ENCODE results near the gene ALDH3A1.

Gene ALDH3A1

GRCh38 chr17:19720631-19721426 is 27.3 kb downstream of the ALDH3A1 start:
- Histone ChIP-seq H3K4me1 (ENCODE audit: insufficient read depth, low read length) (peaks cover 7% of the 10 kb centered on the region), H3K27me3 (ENCODE audit: control insufficient read depth in 1 of 2, insufficient read depth in 2 of 2, low read length in 2 of 2) (no peaks in the 10 kb centered on the region), H3K4me3 (ENCODE audit: low read depth in 1 of 2, low read length in 2 of 2) (no peak overlapping the region), H3K27ac (ENCODE audit: low read depth, low read length) (no peak overlapping the region), H3K9me3 (ENCODE audit: low read length) (no peaks in the 10 kb centered on the region), H3K36me3 (ENCODE audit: insufficient read depth, low read length) (no peaks in the 10 kb centered on the region), H3K9ac (ENCODE audit: low read length) (no peak overlapping the region)

- Histone ChIP-seq H3K4me3 (ENCODE audit: low read depth in 1 of 2, low read length in 2 of 2) (no peak overlapping the region), H3K9me3 (ENCODE audit: low read length) (no peaks in the 10 kb centered on the region), H3K27me3 (ENCODE audit: control insufficient read depth in 1 of 2, insufficient read depth in 2 of 2, low read length in 2 of 2) (no peaks in the 10 kb centered on the region), H3K4me1 (ENCODE audit: insufficient read depth, low read length) (peaks cover 7% of the 10 kb centered on the region), H3K27ac (ENCODE audit: low read depth, low read length) (no peak overlapping the region), H3K9ac (ENCODE audit: low read length) (no peak overlapping the region), H3K36me3 (ENCODE audit: insufficient read depth, low read length) (no peaks in the 10 kb centered on the region)
Measured at GRCh38 chr17:19720210-19720475, 28.0 kb downstream of the ALDH3A1 start.

- H3K4me1 ChIP-seq (ENCODE audit: insufficient read depth, low read length), result peaks cover 7% of the 10 kb centered on the region
- H3K9me3 ChIP-seq (ENCODE audit: low read length), result no peaks in the 10 kb centered on the region
- no peak overlapping the region for H3K4me3 ChIP-seq (ENCODE audit: low read depth in 1 of 2, low read length in 2 of 2)
- H3K9ac ChIP-seq (ENCODE audit: low read length), result no peak overlapping the region
- no peak overlapping the region for H3K27ac ChIP-seq (ENCODE audit: low read depth, low read length)
- no peaks in the 10 kb centered on the region for H3K36me3 ChIP-seq (ENCODE audit: insufficient read depth, low read length)
- no peaks in the 10 kb centered on the region for H3K27me3 ChIP-seq (ENCODE audit: control insufficient read depth in 1 of 2, insufficient read depth in 2 of 2, low read length in 2 of 2)
Measured at GRCh38 chr17:19719355-19720209, 28.5 kb downstream of the ALDH3A1 start.

GRCh38 chr17:19718613-19719354 is 29.3 kb downstream of the ALDH3A1 start:
- H3K36me3 ChIP-seq (ENCODE audit: insufficient read depth, low read length), result no peaks in the 10 kb centered on the region
- H3K4me3 ChIP-seq (ENCODE audit: low read depth in 1 of 2, low read length in 2 of 2), result no peak overlapping the region
- peaks cover under 1% of the 10 kb centered on the region for H3K4me1 ChIP-seq (ENCODE audit: insufficient read depth, low read length)
- no peak overlapping the region for H3K27ac ChIP-seq (ENCODE audit: low read depth, low read length)
- no peaks in the 10 kb centered on the region for H3K9me3 ChIP-seq (ENCODE audit: low read length)
- H3K9ac ChIP-seq (ENCODE audit: low read length), result no peak overlapping the region
- no peaks in the 10 kb centered on the region for H3K27me3 ChIP-seq (ENCODE audit: control insufficient read depth in 1 of 2, insufficient read depth in 2 of 2, low read length in 2 of 2)

- Histone ChIP-seq H3K4me1 (ENCODE audit: insufficient read depth, low read length) (no peaks in the 10 kb centered on the region), H3K4me3 (ENCODE audit: low read depth in 1 of 2, low read length in 2 of 2) (no peak overlapping the region), H3K9me3 (ENCODE audit: low read length) (no peaks in the 10 kb centered on the region)
Measured at GRCh38 chr17:19718041-19718612, 30.0 kb downstream of the ALDH3A1 start.

GRCh38 chr17:19717411-19717908 is 30.6 kb downstream of the ALDH3A1 start:
- H3K27ac ChIP-seq (ENCODE audit: low read depth, low read length), result no peak overlapping the region
- no peak overlapping the region for H3K9ac ChIP-seq (ENCODE audit: low read length)

More at GRCh38 chr17:19718041-19718612, 30.0 kb downstream of the ALDH3A1 start:
- H3K9ac ChIP-seq (ENCODE audit: low read length), result no peak overlapping the region
- H3K36me3 ChIP-seq (ENCODE audit: insufficient read depth, low read length), result no peaks in the 10 kb centered on the region
- no peak overlapping the region for H3K27ac ChIP-seq (ENCODE audit: low read depth, low read length)
- no peaks in the 10 kb centered on the region for H3K27me3 ChIP-seq (ENCODE audit: control insufficient read depth in 1 of 2, insufficient read depth in 2 of 2, low read length in 2 of 2)

GRCh38 chr17:19717031-19717360 is 31.1 kb downstream of the ALDH3A1 start:
- Histone ChIP-seq H3K9ac (ENCODE audit: low read length) (no peak overlapping the region), H3K4me1 (ENCODE audit: insufficient read depth, low read length) (no peaks in the 10 kb centered on the region), H3K27me3 (ENCODE audit: control insufficient read depth in 1 of 2, insufficient read depth in 2 of 2, low read length in 2 of 2) (no peaks in the 10 kb centered on the region), H3K9me3 (ENCODE audit: low read length) (no peaks in the 10 kb centered on the region), H3K27ac (ENCODE audit: low read depth, low read length) (no peak overlapping the region), H3K4me3 (ENCODE audit: low read depth in 1 of 2, low read length in 2 of 2) (no peak overlapping the region), H3K36me3 (ENCODE audit: insufficient read depth, low read length) (no peaks in the 10 kb centered on the region)

More at GRCh38 chr17:19717411-19717908, 30.6 kb downstream of the ALDH3A1 start:
- no peaks in the 10 kb centered on the region for H3K27me3 ChIP-seq (ENCODE audit: control insufficient read depth in 1 of 2, insufficient read depth in 2 of 2, low read length in 2 of 2)
- no peaks in the 10 kb centered on the region for H3K36me3 ChIP-seq (ENCODE audit: insufficient read depth, low read length)
- no peaks in the 10 kb centered on the region for H3K9me3 ChIP-seq (ENCODE audit: low read length)
- H3K4me3 ChIP-seq (ENCODE audit: low read depth in 1 of 2, low read length in 2 of 2), result no peak overlapping the region
- H3K4me1 ChIP-seq (ENCODE audit: insufficient read depth, low read length), result no peaks in the 10 kb centered on the region

GRCh38 chr17:19716108-19717030 is 31.7 kb downstream of the ALDH3A1 start, which contains the start of gene SLC47A2:
SLC47A2 (minus strand) TSS chr17:19716584; CDS start chr17:19716555, 29 bp downstream.
- H3K4me1 ChIP-seq (ENCODE audit: insufficient read depth, low read length), result no peaks in the 10 kb centered on the region
- no peak within 1 kb of the TSS for H3K4me3 ChIP-seq (ENCODE audit: low read depth in 1 of 2, low read length in 2 of 2)
- no peak within 1 kb of the TSS for H3K27ac ChIP-seq (ENCODE audit: low read depth, low read length)
- no peaks in the 10 kb centered on the region for H3K27me3 ChIP-seq (ENCODE audit: control insufficient read depth in 1 of 2, insufficient read depth in 2 of 2, low read length in 2 of 2)
- no peaks in the 10 kb centered on the region for H3K9me3 ChIP-seq (ENCODE audit: low read length)
- no peaks in the 10 kb centered on the region for H3K36me3 ChIP-seq (ENCODE audit: insufficient read depth, low read length)
- no peak within 1 kb of the TSS for H3K9ac ChIP-seq (ENCODE audit: low read length)

GRCh38 chr17:19714542-19715411 is 33.3 kb downstream of the ALDH3A1 start:
- H3K27me3 ChIP-seq (ENCODE audit: control insufficient read depth in 1 of 2, insufficient read depth in 2 of 2, low read length in 2 of 2), result no peaks in the 10 kb centered on the region
- no peak overlapping the region for H3K9ac ChIP-seq (ENCODE audit: low read length)
- no peak overlapping the region for H3K4me3 ChIP-seq (ENCODE audit: low read depth in 1 of 2, low read length in 2 of 2)
- no peaks in the 10 kb centered on the region for H3K4me1 ChIP-seq (ENCODE audit: insufficient read depth, low read length)
- no peaks in the 10 kb centered on the region for H3K36me3 ChIP-seq (ENCODE audit: insufficient read depth, low read length)
- no peak overlapping the region for H3K27ac ChIP-seq (ENCODE audit: low read depth, low read length)
- no peaks in the 10 kb centered on the region for H3K9me3 ChIP-seq (ENCODE audit: low read length)

- H3K27ac ChIP-seq (ENCODE audit: low read depth, low read length), result no peak overlapping the region
- no peaks in the 10 kb centered on the region for H3K4me1 ChIP-seq (ENCODE audit: insufficient read depth, low read length)
- H3K9ac ChIP-seq (ENCODE audit: low read length), result no peak overlapping the region
- H3K27me3 ChIP-seq (ENCODE audit: control insufficient read depth in 1 of 2, insufficient read depth in 2 of 2, low read length in 2 of 2), result no peaks in the 10 kb centered on the region
- no peak overlapping the region for H3K4me3 ChIP-seq (ENCODE audit: low read depth in 1 of 2, low read length in 2 of 2)
- H3K36me3 ChIP-seq (ENCODE audit: insufficient read depth, low read length), result no peaks in the 10 kb centered on the region
- H3K9me3 ChIP-seq (ENCODE audit: low read length), result no peaks in the 10 kb centered on the region
Measured at GRCh38 chr17:19713901-19714361, 34.2 kb downstream of the ALDH3A1 start.

Measured in muscle layer of colon (tissue), 2 donors.